Fibroblast of villous mesenchyme (primary cell): Measurements from ENCODE around the gene NTRK3. TPM values are rescaled to one million over a fixed set of nuclear protein-coding genes. Genes with fewer than 3 reads are reported as not detected.

ENCODE experiments used
- DNase-seq: peaks from one replicate; pipeline ENCODE4 v3.0.0-alpha.2; 2010; ENCODE audit warnings: low read depth
- H3K4me3 ChIP-seq: 2 replicates; pipeline ENCODE4 v1.5.1; 2011; ENCODE audit warnings: low read depth, mild to moderate bottlenecking, low read length
- total RNA-seq: library from RNA; depleted of rRNA; stranded (reverse); fragments of >200 nt; gene quantifications from 2 replicates; pipeline ENCODE4 v1.2.3, GENCODE V29; 2012
- TF ChIP-seq, protein P1 (sequence below): IDR thresholded peaks from 2 replicates; pipeline ENCODE4 v1.5.1; 2012; ENCODE audit warnings: low read depth, mild to moderate bottlenecking, low read length; ENCODE audit not compliant: insufficient read depth

Gene NTRK3
- total RNA-seq, 1 donor: not detected

DNA sequence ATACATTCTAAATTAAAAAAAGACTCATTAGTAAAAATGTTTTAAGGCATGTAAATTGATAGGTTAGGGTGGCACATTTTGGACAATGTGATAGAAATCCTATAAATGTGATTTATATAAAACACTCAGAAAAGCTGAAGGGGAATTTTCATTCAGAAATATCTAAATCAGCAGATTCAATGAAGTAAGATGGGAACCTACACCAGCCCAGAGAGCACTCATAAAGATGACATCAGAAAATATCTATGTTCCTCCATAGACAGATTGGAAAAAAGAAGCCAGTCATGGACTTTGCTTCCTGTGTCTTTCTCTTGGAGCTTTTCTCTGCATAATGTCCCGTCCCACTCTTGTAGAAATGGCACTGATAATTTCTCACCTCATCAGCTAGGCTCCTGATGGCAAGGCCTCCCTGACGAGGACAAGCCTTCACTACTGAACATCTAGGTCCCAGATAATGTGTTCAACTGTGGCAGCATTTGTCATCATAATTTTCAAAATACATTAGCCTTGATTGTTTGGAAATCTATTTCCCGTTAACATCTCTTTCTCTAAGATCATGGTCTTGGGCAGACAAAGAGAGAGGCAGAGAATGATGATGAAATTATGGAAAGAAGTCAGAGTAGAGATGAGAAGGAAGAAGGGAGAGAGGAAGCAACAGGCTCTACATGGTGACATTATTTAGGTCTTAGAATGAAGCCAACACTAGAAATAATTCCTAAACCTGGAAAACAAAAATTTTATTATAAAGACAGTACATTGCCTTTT is 354.4 kb downstream of the NTRK3 start:
- TF ChIP-seq, protein P1, sequence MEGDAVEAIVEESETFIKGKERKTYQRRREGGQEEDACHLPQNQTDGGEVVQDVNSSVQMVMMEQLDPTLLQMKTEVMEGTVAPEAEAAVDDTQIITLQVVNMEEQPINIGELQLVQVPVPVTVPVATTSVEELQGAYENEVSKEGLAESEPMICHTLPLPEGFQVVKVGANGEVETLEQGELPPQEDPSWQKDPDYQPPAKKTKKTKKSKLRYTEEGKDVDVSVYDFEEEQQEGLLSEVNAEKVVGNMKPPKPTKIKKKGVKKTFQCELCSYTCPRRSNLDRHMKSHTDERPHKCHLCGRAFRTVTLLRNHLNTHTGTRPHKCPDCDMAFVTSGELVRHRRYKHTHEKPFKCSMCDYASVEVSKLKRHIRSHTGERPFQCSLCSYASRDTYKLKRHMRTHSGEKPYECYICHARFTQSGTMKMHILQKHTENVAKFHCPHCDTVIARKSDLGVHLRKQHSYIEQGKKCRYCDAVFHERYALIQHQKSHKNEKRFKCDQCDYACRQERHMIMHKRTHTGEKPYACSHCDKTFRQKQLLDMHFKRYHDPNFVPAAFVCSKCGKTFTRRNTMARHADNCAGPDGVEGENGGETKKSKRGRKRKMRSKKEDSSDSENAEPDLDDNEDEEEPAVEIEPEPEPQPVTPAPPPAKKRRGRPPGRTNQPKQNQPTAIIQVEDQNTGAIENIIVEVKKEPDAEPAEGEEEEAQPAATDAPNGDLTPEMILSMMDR: no peak
- no peak for DNase-seq

DNA sequence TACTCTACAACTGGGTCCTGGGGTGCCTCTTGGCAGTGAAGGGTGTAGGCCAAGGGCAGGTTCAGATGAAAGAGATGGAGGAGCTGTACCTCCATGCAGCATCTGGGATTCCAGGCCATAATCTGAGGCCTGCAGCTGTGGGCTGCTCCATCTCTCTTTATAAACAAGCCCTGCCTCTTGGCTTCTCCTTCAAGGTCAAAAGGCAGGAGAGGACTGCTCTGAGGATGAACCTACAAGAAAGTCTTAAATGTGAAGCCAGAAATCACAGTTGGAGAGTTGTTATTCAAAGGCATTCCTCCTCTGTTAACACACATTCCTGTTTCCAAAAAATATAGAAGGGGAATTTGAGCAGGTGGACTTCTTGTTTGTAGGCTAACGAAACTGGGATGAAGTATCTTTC is 355.5 kb downstream of the NTRK3 start:
- DNase-seq: no peak
- TF ChIP-seq, protein P1: no peak
- no peak overlapping the region for H3K4me3 ChIP-seq

More for the DNA sequence above, 354.4 kb downstream of the NTRK3 start:
- no peak overlapping the region for H3K4me3 ChIP-seq

DNA sequence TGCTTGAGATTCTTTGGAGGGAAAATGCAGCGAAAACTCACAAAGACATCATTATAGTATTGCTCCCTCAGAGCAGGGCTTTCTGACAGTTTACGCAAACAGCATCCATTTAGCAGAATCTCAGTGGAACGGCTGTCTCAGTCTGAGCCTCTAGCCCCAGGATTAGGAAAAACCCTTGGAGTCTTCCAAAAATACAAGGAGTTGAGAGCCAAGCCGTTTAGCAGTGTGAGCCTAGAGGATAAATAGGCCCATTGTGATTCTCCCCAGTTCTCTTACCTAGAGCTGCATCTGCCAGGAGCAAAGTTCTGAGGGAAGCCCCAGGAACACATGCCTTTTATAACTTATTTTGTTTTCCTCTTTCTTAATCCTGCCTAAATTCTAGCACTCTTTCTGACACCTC is 359.6 kb downstream of the NTRK3 start:
- DNase-seq: no peak
- TF ChIP-seq, protein P1: no peak
- no peak overlapping the region for H3K4me3 ChIP-seq

DNA sequence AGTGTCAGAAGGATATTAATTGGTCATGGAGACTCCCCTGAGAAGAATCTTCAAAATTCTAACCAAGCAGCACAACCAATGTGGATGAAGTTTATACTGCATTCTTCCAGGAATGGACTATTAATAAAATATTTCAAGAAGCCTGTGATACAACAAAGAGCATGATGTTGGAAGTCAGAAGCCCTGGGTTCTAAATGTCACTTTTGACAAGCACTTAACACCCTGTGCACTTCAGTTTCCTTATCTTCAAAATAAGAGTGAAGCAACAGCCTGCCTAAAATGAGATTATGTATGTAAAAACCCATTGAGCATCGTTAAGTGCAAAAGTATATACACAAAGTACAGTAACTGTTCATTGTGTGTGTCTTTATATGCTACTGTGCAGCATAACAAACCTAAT is 369.4 kb downstream of the NTRK3 start:
- TF ChIP-seq, protein P1: no peak
- H3K4me3 ChIP-seq: no peak overlapping the region
- DNase-seq: no peak

DNA sequence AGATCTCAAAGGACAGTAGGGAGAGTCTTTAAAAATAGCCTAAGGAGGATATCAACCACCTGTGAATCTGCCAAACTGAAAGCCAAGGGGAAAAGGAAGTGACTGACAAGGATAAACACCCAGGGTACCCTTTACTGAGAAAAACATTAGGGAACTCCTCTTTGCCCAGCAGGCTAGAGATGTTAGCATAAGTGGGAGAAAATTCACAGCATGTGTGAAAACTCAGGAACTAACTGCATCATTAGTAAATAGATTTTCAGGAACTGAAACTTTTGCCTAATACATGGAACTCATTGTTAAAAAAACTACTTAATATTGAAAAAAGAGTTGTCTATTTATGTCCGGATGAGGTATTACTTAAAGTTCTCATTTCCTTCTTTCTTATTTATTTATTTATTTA is 375.5 kb downstream of the NTRK3 start:
- TF ChIP-seq, protein P1: no peak
- DNase-seq: no peak
- H3K4me3 ChIP-seq: no peak overlapping the region

DNA sequence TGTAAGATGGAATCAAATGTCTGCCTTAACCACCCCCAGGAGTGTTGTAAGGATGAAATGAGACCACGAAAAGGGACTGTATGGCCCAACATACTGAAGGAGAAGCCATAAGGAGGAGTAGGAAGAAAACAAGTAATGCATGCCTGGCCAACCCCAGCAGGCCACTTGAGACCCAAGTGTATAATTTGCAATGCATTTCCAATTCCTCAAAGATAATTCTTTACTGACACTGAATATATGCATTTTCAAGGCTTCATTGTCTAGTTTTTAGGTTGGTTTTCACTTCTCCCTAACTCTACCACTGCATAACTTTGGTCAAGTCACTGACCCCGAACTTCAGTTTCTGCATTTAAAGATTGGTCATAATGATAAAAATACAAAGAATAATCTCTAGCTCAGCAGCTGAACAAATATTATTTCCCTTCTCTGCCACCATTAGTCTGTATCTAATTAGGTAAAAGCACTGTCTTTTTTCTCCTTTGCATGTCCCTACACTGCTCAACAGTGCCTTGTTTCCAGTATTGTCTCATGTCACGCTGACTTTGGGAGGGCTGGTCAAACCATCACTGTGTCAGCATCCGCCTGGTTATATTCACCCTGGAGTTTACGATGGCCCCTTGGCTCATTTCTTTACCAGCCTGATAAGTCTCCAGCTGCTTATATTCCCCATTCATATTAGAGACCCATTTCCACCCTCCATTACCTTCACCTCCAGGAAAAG is 378.6 kb downstream of the NTRK3 start:
- TF ChIP-seq, protein P1: no peak
- DNase-seq: no peak

More for the DNA sequence above, 378.6 kb downstream of the NTRK3 start:
- no peak overlapping the region for H3K4me3 ChIP-seq
